ENCODE data around the gene KCNIP2. TPM values are rescaled to one million over a fixed set of nuclear protein-coding genes. Genes with fewer than 3 reads are reported as not detected.
A peak's percentile ranks its signal among the peaks of the same experiment; 100 is the strongest.

Gene KCNIP2
- total RNA-seq, 1 donor from 2014 or later = 1.4 TPM

- no peak for ATAC-seq
- DNase-seq (ENCODE audit: low spot score) = no peak
Observed at GRCh38 chr10:101851411-101852116, 8.0 kb upstream of the KCNIP2 start.

GRCh38 chr10:101850749-101851148 is 7.1 kb upstream of the KCNIP2 start:
- ATAC-seq (no peak), DNase-seq (ENCODE audit: low spot score) (no peak)

GRCh38 chr10:101848894-101849351 is 5.3 kb upstream of the KCNIP2 start:
- peak; percentile 41 for DNase-seq (ENCODE audit: low spot score)
- peak; percentile 22 for ATAC-seq

GRCh38 chr10:101848408-101848807 is 4.8 kb upstream of the KCNIP2 start:
- DNase-seq (ENCODE audit: low spot score) (no peak), ATAC-seq (no peak)

GRCh38 chr10:101845893-101846292 is 2.3 kb upstream of the KCNIP2 start:
- DNase-seq (ENCODE audit: low spot score) (peak; percentile 18), ATAC-seq (no peak)

GRCh38 chr10:101841826-101842225 is 1.8 kb downstream of the KCNIP2 start:
- ATAC-seq (no peak), DNase-seq (ENCODE audit: low spot score) (no peak)

GRCh38 chr10:101840741-101841453 is 2.7 kb downstream of the KCNIP2 start:
- peak; percentile 82 for ATAC-seq
- peak; percentile 80 for DNase-seq (ENCODE audit: low spot score)

- no peak for DNase-seq (ENCODE audit: low spot score)
- ATAC-seq = peak; percentile 1
Observed at GRCh38 chr10:101840102-101840684, 3.4 kb downstream of the KCNIP2 start.

GRCh38 chr10:101839416-101840063 is 4.1 kb downstream of the KCNIP2 start:
- DNase-seq (ENCODE audit: low spot score) (peak; percentile 70), ATAC-seq (peak; percentile 76)

GRCh38 chr10:101839002-101839401 is 4.6 kb downstream of the KCNIP2 start:
- DNase-seq (ENCODE audit: low spot score) (no peak), ATAC-seq (no peak)

- DNase-seq (ENCODE audit: low spot score) = no peak
- ATAC-seq = no peak
Observed at GRCh38 chr10:101838416-101838970, 5.1 kb downstream of the KCNIP2 start.

GRCh38 chr10:101837748-101838147 is 5.9 kb downstream of the KCNIP2 start:
- ATAC-seq = no peak
- DNase-seq (ENCODE audit: low spot score) = no peak

- DNase-seq (ENCODE audit: low spot score) = no peak
- ATAC-seq = no peak
Observed at GRCh38 chr10:101835362-101835761, 8.2 kb downstream of the KCNIP2 start.

- DNase-seq (ENCODE audit: low spot score) = no peak
- no peak for ATAC-seq
Observed at GRCh38 chr10:101834341-101834740, 9.3 kb downstream of the KCNIP2 start.

- ATAC-seq (no peak), DNase-seq (ENCODE audit: low spot score) (no peak)
Observed at GRCh38 chr10:101833466-101833865, 10.1 kb downstream of the KCNIP2 start.

- DNase-seq (ENCODE audit: low spot score) = no peak
- no peak for ATAC-seq
Observed at GRCh38 chr10:101832325-101832771, 11.3 kb downstream of the KCNIP2 start.

GRCh38 chr10:101831169-101831811 is 12.3 kb downstream of the KCNIP2 start:
- no peak for ATAC-seq
- DNase-seq (ENCODE audit: low spot score) = no peak

- peak; percentile 89 for ATAC-seq
- DNase-seq (ENCODE audit: low spot score) = peak; percentile 87
Observed at GRCh38 chr10:101830322-101831168, 13.1 kb downstream of the KCNIP2 start.

GRCh38 chr10:101829561-101830315 is 13.9 kb downstream of the KCNIP2 start:
- ATAC-seq (no peak), DNase-seq (ENCODE audit: low spot score) (no peak)
